GM12878 (cell line): ENCODE results near the gene RBM42. TPM values are rescaled to one million over a fixed set of nuclear protein-coding genes. Genes with fewer than 3 reads are reported as not detected.

Experiments used
- ATF7 ChIP-seq: fragments of 450-650 bp; IDR thresholded peaks from 2 replicates; pipeline ENCODE4 v1.6.1; 2016; ENCODE audit warnings: low read depth, mild to moderate bottlenecking
- BCL11A ChIP-seq: IDR thresholded peaks from 2 replicates; pipeline ENCODE4 v1.6.1; 2011; ENCODE audit warnings: low read depth, low read length
- CEBPB ChIP-seq, 2 experiments: fragments of 150-350 bp in 1 of 2; IDR thresholded peaks; 2 replicates each; pipeline ENCODE4 v1.6.1; 2012 to 2014; ENCODE audit warnings: low read depth in 2 of 2, low read length in 2 of 2, borderline replicate concordance in 1 of 2, inconsistent platforms in 1 of 2
- CEBPZ ChIP-seq: fragments of 150-350 bp; IDR thresholded peaks from 2 replicates; pipeline ENCODE4 v1.6.1; 2016; ENCODE audit warnings: low read depth, low read length
- CHD2 ChIP-seq: IDR thresholded peaks from 2 replicates; pipeline ENCODE4 v1.6.1; 2011; ENCODE audit warnings: low read depth, low read length, improper control_type of control experiment, borderline replicate concordance
- CHD4 ChIP-seq: fragments of 200-600 bp; sonication (generic); IDR thresholded peaks from 2 replicates; pipeline ENCODE4 v1.6.1; 2016; ENCODE audit warnings: mild to moderate bottlenecking
- EP300 ChIP-seq, 2 experiments: fragments of 150-350 bp in 1 of 2; IDR thresholded peaks; 2 replicates each; pipeline ENCODE4 v1.6.1; 2011 to 2012; ENCODE audit warnings: low read depth in 2 of 2, low read length in 2 of 2, borderline replicate concordance in 1 of 2, improper control_type of control experiment in 1 of 2, inconsistent platforms in 1 of 2; ENCODE audit not compliant: control insufficient read depth in 1 of 2
- ESRRA ChIP-seq: IDR thresholded peaks from 2 replicates; pipeline ENCODE4 v1.6.1; 2012; ENCODE audit warnings: mild to moderate bottlenecking, low read length, improper control_type of control experiment
- HDGF ChIP-seq: fragments of 450-650 bp; IDR thresholded peaks from 2 replicates; pipeline ENCODE4 v1.6.1; 2016; ENCODE audit warnings: antibody characterized with exemption
- IKZF1 ChIP-seq: fragments of 450-650 bp; conservative IDR thresholded peaks from 2 replicates; pipeline ENCODE4 v1.6.1; 2017; ENCODE audit warnings: antibody characterized with exemption, mild to moderate bottlenecking
- MTA2 ChIP-seq: fragments of 450-650 bp; IDR thresholded peaks from 2 replicates; pipeline ENCODE4 v1.6.1; 2016; ENCODE audit warnings: low read depth, mild to moderate bottlenecking, moderate library complexity
- MTA3 ChIP-seq: IDR thresholded peaks from 2 replicates; pipeline ENCODE4 v1.6.1; 2012; ENCODE audit warnings: low read length, inconsistent platforms, borderline replicate concordance
- PAX5 ChIP-seq: IDR thresholded peaks from 2 replicates; pipeline ENCODE4 v1.6.1; 2011; ENCODE audit warnings: low read depth, low read length, borderline replicate concordance
- POU2F2 ChIP-seq: IDR thresholded peaks from 3 replicates; pipeline ENCODE4 v1.6.1; 2011; ENCODE audit warnings: low read depth, mild to moderate bottlenecking, low read length, borderline replicate concordance
- RCOR1 ChIP-seq: conservative IDR thresholded peaks from 2 replicates; pipeline ENCODE4 v1.6.1; 2012; ENCODE audit warnings: low read depth, low read length, improper control_type of control experiment
- SMC3 ChIP-seq: IDR thresholded peaks from 2 replicates; pipeline ENCODE4 v1.6.1; 2011; ENCODE audit warnings: low read length, improper control_type of control experiment, borderline replicate concordance
- TARDBP ChIP-seq: IDR thresholded peaks from 2 replicates; pipeline ENCODE4 v1.6.1; 2016; ENCODE audit warnings: borderline replicate concordance
- ZBTB11 ChIP-seq: fragments of 450-650 bp; formaldehyde crosslinking; IDR thresholded peaks from 2 replicates; pipeline ENCODE4 v1.5.0; 2022; ENCODE audit warnings: mild to moderate bottlenecking, missing genetic modification characterization
- polyA plus RNA-seq, 11 experiments: library from polyadenylated mRNA; depleted of rRNA in 4 of 11; unstranded in 6 of 11; stranded (reverse) in 5 of 11; fragments of >200 nt; fragmentation: Nextera tagmentation in 4 of 11; fragmentation: Illumina TruSeq in 1 of 11; extraction: Ambion mirVana in 4 of 11; extraction: Trizol in 1 of 11; gene quantifications; 1 replicate in 1 of 11; 2 replicates in 10 of 11; pipeline versions ENCODE4 v1.2.1 to v1.2.3, GENCODE V29; 2011 to 2016; ENCODE audit warnings: inconsistent platforms in 2 of 11, missing spikeins in 2 of 11, low read depth in 1 of 11
- total RNA-seq, 4 experiments: library from RNA; depleted of rRNA in 3 of 4; stranded (reverse); fragments of >200 nt in 3 of 4; fragmentation: Illumina TruSeq in 1 of 4; extraction: Trizol in 1 of 4; gene quantifications; 2 replicates each; pipeline versions ENCODE4 v1.2.1 to v1.2.3, GENCODE V29; 2013 to 2021
- TF ChIP-seq, protein P1 (sequence below): IDR thresholded peaks from 2 replicates; pipeline ENCODE4 v1.6.1; 2012; ENCODE audit warnings: low read depth, low read length, improper control_type of control experiment
- TF ChIP-seq, protein P2 (sequence below): fragments of 450-650 bp; IDR thresholded peaks from 2 replicates; pipeline ENCODE4 v1.6.1; 2017; ENCODE audit warnings: low read depth, mild to moderate bottlenecking, moderate library complexity

Gene RBM42
- total and polyA plus RNA-seq, 10 of the 15 experiments (the other 5 are each of a cell fraction or from before 2014, with no cell fraction given) = 4.2 to 117 (median 48.5) TPM

DNA sequence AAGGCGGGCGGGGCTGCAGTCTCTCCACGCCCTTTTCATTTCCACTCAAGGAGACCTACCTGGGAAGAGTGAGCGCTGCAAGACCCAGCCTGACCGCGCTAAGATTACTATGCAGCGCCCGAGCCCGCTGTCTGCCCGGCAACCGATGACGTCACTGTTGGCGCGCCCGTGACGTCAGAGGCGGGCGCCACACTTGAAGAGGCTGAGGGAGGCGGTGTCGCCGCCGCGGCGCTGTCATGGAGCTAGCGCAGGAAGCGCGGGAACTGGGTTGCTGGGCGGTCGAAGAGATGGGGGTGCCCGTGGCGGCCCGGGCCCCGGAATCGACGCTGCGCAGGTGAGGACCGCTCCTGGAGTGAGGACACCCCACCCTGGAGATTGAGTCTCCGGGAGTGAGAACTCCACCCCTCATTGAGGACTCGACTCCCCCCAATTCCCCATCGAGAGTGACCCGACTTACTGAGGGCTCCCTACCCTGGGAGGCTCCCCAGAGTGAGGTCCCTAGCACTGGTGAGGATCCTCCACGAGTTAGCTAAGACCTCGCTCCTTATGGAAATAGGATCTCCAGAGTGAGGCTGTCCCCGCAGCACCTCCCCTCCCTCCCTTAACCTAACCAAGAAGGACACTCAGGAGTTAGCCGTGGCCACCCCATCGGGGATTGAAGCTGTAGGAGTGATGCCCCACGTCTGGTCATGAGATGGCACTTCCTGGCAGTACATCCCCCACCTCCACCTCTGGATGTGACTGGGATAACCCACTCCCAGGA lies 16.1 kb upstream of the RBM42 start, which contains the start of gene HAUS5 (continued):
- TF ChIP-seq RCOR1 (no peak), ZBTB11 (CRISPR knock-in tag) (no peak), POU2F2 (peak; percentile 67; the same call in 2 of the 3 replicates), PAX5 (peak; percentile 21; the same call in 1 of the 2 replicates), SMC3 (no peak), TARDBP (0 out of 2 replicates have a peak, but pooled peaks have one; percentile 37), CHD2 (peak; percentile 62), HDGF (no peak), CHD4 (no peak), MTA2 (0 out of 2 replicates have a peak, but pooled peaks have one; percentile 2), IKZF1 (peak; percentile 85), BCL11A (no peak), ESRRA (no peak), ATF7 (peak; percentile 99), CEBPZ (no peak), MTA3 (no peak), EP300 (IDR thresholded peaks at IDR 0.05; ENCODE audit: borderline replicate concordance in 1 of 2, control insufficient read depth in 1 of 2, low read depth in 2 of 2, low read length in 2 of 2) (peak in 1 of 2 experiments; percentile 57; a peak in 1 of 4 replicates), CEBPB (IDR thresholded peaks at IDR 0.05; ENCODE audit: borderline replicate concordance in 1 of 2, low read depth in 2 of 2, low read length in 2 of 2) (peak in 1 of 2 experiments; percentile 98; a peak in 1 of 4 replicates)
- TF ChIP-seq, protein P1, sequence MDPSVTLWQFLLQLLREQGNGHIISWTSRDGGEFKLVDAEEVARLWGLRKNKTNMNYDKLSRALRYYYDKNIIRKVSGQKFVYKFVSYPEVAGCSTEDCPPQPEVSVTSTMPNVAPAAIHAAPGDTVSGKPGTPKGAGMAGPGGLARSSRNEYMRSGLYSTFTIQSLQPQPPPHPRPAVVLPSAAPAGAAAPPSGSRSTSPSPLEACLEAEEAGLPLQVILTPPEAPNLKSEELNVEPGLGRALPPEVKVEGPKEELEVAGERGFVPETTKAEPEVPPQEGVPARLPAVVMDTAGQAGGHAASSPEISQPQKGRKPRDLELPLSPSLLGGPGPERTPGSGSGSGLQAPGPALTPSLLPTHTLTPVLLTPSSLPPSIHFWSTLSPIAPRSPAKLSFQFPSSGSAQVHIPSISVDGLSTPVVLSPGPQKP = no peak
- TF ChIP-seq, protein P2, sequence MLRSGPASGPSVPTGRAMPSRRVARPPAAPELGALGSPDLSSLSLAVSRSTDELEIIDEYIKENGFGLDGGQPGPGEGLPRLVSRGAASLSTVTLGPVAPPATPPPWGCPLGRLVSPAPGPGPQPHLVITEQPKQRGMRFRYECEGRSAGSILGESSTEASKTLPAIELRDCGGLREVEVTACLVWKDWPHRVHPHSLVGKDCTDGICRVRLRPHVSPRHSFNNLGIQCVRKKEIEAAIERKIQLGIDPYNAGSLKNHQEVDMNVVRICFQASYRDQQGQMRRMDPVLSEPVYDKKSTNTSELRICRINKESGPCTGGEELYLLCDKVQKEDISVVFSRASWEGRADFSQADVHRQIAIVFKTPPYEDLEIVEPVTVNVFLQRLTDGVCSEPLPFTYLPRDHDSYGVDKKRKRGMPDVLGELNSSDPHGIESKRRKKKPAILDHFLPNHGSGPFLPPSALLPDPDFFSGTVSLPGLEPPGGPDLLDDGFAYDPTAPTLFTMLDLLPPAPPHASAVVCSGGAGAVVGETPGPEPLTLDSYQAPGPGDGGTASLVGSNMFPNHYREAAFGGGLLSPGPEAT = peak; percentile 69; the same call in 1 of the 2 replicates
